ENCODE measurements around the gene RFX1.

- TF ChIP-seq CTCF (IDR thresholded peaks at IDR 0.05; ENCODE audit: low read depth, low read length): no peak
- TF ChIP-seq EZH2phosphoT487 (IDR thresholded peaks at IDR 0.05; ENCODE audit: low read depth): no peak
Measured at GRCh38 chr19:13980340-13980739, 25.8 kb downstream of the RFX1 start.

Measured in OCI-LY3 (cell line).